Stimulated activated CD4-positive, alpha-beta T cell treated with anti-CD3 and anti-CD28 coated beads, Interleukin-1b, Interleukin-23, amount 100 ng/mL, for 24 hours (primary cell): ENCODE measurements around the gene GSTM3.
"Not testable (repeated sequence)": the region's sequence is repeated elsewhere in the genome, so short reads cannot be mapped to it uniquely, and the experiment has no call there.

Source experiments
- DNase-seq, 4 experiments: peaks; one replicate each; pipeline ENCODE4 v3.0.0-alpha.2; 2020; ENCODE audit warnings: low read depth in 4 of 4, low spot score in 1 of 4

Gene GSTM3

GRCh38 chr1:109728870-109729269 is 12.0 kb downstream of the GSTM3 start:
- no peak for DNase-seq

GRCh38 chr1:109726728-109727373 is 14.0 kb downstream of the GSTM3 start:
- DNase-seq = no peak

- DNase-seq = no peak
Measured at GRCh38 chr1:109726007-109726406, 14.8 kb downstream of the GSTM3 start.

DNA sequence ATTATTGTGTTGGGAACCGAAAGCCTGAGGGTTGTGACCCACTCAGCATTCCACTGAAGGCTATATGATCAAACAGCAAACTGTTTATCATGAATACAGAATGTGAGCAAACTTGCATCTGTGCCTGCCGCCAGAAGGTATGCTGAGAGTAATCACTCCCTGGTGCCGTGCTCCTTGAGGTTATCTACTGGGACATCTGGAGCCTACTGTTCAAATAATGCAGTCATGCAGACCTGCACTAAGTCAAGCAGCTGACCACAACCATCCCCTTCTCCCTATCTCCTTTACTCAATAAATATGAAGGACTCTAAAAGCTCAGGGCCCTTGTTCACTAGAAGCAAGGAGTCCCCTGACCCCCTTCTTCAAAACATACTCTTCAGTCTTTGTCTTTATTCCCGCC is 15.3 kb downstream of the GSTM3 start:
- DNase-seq = no peak

DNA sequence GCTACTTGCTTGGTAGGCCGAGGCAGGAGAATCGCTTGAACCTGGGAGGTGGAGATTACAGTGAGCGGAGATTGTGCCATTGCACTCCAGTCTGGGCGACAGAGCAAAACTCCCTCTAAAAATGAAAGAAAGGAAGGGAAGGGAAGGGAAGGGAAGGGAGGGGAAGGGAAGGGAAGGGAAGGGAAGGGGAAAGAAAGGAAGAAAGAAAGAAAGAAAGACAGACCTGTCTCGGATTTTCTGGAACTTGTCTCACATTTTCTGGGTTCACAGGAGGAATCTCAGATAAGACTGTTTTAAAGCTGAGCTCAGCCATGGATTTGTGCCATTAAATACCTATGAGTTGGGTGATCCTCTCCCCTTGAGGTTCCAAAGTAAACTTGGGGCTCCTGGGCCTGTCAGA is 15.9 kb downstream of the GSTM3 start:
- DNase-seq = no peak

GRCh38 chr1:109722908-109723691 is 17.7 kb downstream of the GSTM3 start:
- DNase-seq = no peak

GRCh38 chr1:109721971-109722370 is 18.9 kb downstream of the GSTM3 start:
- DNase-seq = no peak

DNA sequence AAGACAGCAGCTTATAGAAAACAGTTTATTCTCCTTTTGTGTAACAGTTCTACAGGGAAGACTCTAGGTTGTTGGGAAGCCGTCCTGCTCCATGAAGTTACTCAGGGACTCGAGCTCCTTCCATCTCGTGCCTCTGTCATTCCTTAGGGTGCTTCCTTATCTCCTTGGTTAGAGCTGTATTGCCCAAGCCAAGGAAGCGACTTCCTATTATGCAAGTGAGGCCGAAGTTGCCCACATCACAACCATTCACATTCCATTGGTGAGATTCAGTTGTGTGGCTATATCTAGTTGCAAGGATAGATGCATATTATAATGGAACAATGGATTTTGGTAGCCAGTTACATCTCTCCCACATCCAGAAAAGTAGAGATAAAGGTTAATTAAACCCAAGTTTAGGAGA is 19.8 kb downstream of the GSTM3 start:
- no peak for DNase-seq

DNA sequence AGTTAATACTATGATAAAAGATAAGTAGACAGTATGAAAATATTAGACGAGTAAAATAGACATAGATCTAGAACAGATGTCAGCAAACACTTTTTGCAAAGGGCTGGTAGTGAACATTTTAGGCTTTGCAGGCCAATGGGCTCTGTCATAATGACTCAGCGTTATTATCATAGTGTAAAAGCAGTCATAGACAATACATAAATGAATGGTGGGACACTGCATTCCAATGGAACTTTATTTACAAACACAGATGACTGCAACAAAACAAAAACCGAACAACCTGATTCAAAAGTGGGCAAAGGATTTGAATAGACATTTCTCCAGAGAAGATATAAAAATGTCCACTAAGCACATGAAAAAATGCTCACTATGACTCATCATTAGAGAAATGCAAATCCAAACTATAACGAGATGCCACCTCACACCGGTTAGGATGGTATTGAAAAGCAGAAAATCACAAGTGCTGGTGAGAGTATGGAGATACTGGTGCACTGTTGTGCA is 21.5 kb downstream of the GSTM3 start:
- no peak for DNase-seq

DNA sequence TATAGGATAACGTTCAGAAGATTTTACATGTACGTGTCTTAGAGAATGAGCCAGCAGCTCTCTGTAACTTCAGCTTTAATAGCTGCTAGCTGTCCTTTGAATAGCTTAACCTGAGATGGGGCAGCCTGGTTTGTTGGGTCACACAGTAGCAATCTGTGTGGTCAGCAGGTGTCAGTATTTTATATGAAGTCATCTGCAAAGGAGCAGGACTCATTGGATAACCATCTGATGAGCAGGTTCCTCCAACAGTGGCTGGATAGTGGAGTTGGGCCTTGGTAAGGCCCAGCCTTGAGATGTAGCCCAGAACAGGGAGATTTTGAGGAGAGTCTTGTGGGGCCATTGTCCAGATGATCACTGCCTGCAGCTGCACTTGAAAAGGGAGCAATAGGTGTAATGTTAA is 22.3 kb downstream of the GSTM3 start:
- DNase-seq = no peak

GRCh38 chr1:109717729-109718128 is 23.1 kb downstream of the GSTM3 start:
- no peak for DNase-seq

DNA sequence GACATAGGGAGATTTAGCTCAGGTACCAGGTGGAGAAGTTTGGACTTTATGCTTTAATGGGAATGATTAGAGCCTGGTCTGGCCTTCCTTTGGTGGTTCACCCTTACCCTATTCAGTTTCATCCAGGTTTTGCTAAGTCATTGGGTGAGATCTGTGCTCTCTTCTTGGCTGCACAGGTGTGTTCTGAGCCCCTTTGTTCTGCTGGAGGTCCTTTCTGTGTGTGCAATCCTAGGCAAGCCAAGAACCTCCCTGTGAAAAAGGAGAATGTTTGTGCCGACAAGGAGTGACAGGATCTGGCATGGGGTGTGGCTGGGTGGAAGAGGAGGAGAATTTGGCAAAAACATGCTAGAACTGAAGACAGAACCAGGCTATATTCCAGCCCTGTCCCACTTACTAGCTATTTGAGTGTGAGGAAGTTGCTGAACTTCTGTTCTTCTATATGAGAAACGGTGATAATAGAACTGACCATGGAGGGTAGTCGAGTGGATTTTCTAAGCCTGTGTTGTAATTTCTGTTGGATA is 24.2 kb downstream of the GSTM3 start:
- DNase-seq = no peak

DNA sequence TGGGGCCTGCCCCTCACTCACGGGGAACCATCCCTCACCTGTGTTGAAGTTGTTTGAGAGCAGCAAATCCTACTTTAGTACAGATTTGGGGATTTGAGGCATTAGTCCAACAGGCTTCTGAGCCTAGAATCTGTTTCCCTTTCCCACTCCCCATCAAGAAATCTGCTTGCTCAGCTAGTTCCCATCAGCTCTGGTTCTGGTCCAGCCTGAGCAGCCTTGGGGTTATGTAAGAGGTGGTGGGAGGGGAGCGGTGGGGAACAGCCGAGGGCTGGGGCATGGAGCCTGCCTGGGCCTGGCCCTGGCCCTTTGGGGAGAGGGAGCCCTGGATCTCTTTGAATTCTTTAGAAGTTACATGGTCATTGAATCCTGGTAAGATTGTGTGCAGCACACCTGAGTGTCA is 24.7 kb downstream of the GSTM3 start:
- DNase-seq = no peak

- DNase-seq = no peak
Measured at GRCh38 chr1:109714661-109715372, 26.0 kb downstream of the GSTM3 start.

DNA sequence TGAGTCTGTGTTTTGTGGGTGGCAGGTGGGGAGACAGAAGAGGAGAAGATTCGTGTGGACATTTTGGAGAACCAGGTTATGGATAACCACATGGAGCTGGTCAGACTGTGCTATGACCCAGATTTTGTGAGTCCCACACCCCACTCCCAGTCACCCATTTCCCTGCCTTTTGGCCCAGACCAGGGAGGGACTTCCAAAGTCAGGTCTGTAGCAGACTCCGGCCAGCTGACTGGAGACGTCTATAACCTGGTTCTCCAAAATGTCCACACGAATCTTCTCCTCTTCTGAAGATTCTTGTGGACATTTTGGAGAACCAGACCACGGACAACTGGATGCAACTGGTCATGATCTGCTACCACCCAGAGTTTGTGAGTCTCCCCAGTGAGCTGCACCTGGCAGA is 27.2 kb downstream of the GSTM3 start:
- DNase-seq = no peak

DNA sequence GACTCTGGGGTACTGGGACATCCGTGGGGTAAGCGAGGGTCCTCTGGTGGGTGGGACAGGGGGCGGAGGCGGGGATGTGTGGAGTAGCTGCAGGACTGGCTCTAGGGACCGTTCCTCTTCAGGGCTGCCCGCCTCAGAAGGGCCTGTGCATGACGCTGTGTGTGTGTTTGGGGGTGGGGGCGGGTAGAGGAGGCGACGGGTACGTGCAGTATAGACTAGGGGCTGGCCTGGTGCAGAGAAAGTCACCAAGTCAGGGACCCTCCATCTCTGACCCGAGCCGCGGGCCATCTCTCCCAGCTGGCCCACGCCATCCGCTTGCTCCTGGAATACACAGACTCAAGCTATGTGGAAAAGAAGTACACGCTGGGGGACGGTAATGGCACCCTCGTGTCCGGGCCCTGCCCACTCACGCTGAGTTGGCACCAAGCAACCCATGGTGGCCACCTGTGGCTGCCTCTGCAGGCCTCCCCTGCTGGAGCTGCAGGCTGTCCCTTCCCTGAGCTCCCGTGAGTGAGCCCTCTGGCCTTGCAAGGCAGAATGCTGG is 28.4 kb downstream of the GSTM3 start:
- DNase-seq = no peak

GRCh38 chr1:109711593-109712320 is 29.1 kb downstream of the GSTM3 start, which contains the start of gene GSTM5:
GSTM5 (plus strand) TSS chr1:109712251; CDS start chr1:109712313, 62 bp downstream.
- not testable (repeated sequence) for DNase-seq

GRCh38 chr1:109709822-109710221 is 31.0 kb downstream of the GSTM3 start:
- not testable (repeated sequence) for DNase-seq

DNA sequence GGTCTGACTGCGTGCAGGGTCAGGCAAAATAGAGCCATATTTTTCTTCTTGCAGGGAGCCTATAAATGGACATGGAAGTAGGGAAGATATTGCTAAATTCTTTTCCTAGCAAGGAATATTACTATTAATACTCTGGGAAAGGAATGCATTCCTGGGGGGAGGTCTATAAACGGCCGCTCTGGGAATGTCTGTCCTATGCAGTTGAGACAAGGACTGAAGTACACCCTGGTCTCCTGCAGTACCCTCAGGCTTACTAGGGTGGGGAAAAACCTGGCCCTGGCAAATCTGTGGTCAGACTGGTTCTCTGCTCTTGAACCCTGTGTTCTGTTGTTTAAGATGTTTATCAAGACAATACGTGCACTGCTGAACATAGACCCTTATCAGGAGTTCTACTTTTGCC is 31.9 kb downstream of the GSTM3 start:
- not testable (repeated sequence) for DNase-seq

GRCh38 chr1:109705411-109705810 is 35.4 kb downstream of the GSTM3 start:
- no peak for DNase-seq

DNA sequence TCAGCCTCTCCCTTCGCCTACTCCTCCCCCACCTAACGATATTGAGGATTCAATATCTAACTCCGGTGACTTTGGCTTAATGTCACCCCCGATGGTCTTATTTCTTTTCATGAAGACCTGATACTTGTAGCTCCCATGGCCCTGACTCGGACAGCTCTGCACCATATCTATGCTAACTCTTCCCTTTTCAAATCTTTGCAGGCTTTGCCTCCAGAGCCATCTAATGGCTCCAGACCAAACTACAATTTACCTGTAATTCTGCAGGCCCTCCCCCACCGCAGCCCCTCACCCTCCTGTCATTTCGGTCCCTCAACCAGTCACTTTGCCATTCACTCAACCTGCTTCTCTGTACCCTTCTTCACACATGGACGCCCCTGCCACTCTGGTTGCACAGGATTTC is 36.7 kb downstream of the GSTM3 start:
- no peak for DNase-seq
